CD14-positive monocyte (primary cell): Measurements from ENCODE around the gene ATP11A. TPM values are rescaled to one million over a fixed set of nuclear protein-coding genes. Genes with fewer than 3 reads are reported as not detected.

Experiments used
- DNase-seq, 3 donors: peaks; one replicate each; pipeline ENCODE4 v3.0.0-alpha.2; 2011 to 2022
- H2AFZ ChIP-seq: 2 replicates; pipeline ENCODE4 v1.6.0; 2012; ENCODE audit warnings: mild to moderate bottlenecking, low read depth, low read length, inconsistent platforms; ENCODE audit not compliant: insufficient read depth, poor library complexity, severe bottlenecking
- H3K27ac ChIP-seq, 2 donors: 1 replicate in 1 of 2; 2 replicates in 1 of 2; pipeline ENCODE4 v1.5.1; 2012 to 2013; ENCODE audit warnings: low read length in 2 of 2, control low read depth in 1 of 2, inconsistent platforms in 1 of 2, low read depth in 1 of 2, mild to moderate bottlenecking in 1 of 2
- H3K27me3 ChIP-seq, 2 donors: one replicate each; pipeline versions ENCODE4 v1.6.0 to v1.6.1; 2011 to 2013; ENCODE audit warnings: low read length in 2 of 2; ENCODE audit not compliant: control insufficient read depth in 2 of 2, insufficient read depth in 2 of 2
- H3K36me3 ChIP-seq, 2 donors: replicated peaks in 1 of 2; 1 replicate in 1 of 2; 2 replicates in 1 of 2; pipeline versions ENCODE4 v1.5.1 to v1.6.1; 2012 to 2013; ENCODE audit warnings: low read length in 2 of 2, control low read depth in 1 of 2, inconsistent platforms in 1 of 2, mild to moderate bottlenecking in 1 of 2; ENCODE audit not compliant: insufficient read depth in 2 of 2, control insufficient read depth in 1 of 2
- H3K4me1 ChIP-seq, 2 donors: 1 replicate in 1 of 2; 2 replicates in 1 of 2; pipeline versions ENCODE4 v1.5.1 to v1.6.1; 2012 to 2013; ENCODE audit warnings: low read length in 2 of 2, control low read depth in 1 of 2, inconsistent platforms in 1 of 2, mild to moderate bottlenecking in 1 of 2, moderate library complexity in 1 of 2; ENCODE audit not compliant: insufficient read depth in 2 of 2, control insufficient read depth in 1 of 2
- H3K4me2 ChIP-seq: replicated peaks from 2 replicates; pipeline ENCODE3; 2012; ENCODE audit warnings: low read length, moderate library complexity, mild to moderate bottlenecking; ENCODE audit not compliant: poor library complexity, severe bottlenecking; ENCODE audit errors: extremely low read depth
- H3K4me3 ChIP-seq, 3 experiments: fragments of 200-600 bp in 1 of 3; sonication (generic) in 1 of 3; replicated peaks in 1 of 3; 1 replicate in 2 of 3; 2 replicates in 1 of 3; pipeline ENCODE4 v1.5.1; 2011 to 2013; ENCODE audit warnings: low read length in 3 of 3, mild to moderate bottlenecking in 3 of 3, control low read depth in 2 of 3, low read depth in 2 of 3, inconsistent platforms in 1 of 3, moderate library complexity in 1 of 3
- H3K79me2 ChIP-seq: 2 replicates; pipeline ENCODE4 v1.6.0; 2012; ENCODE audit warnings: mild to moderate bottlenecking, control low read depth, inconsistent platforms, low read length, moderate library complexity; ENCODE audit not compliant: insufficient read depth
- H3K9ac ChIP-seq: 2 replicates; pipeline ENCODE4 v1.6.0; 2017; ENCODE audit warnings: low read length, mild to moderate bottlenecking; ENCODE audit not compliant: insufficient read depth, poor library complexity, severe bottlenecking
- H3K9me3 ChIP-seq, 2 donors: replicated peaks in 1 of 2; 1 replicate in 1 of 2; 2 replicates in 1 of 2; pipeline versions ENCODE4 v1.5.1 to v1.6.1; 2012 to 2013; ENCODE audit warnings: low read length in 2 of 2, control low read depth in 1 of 2; ENCODE audit not compliant: control insufficient read depth in 1 of 2, insufficient read depth in 1 of 2
- H4K20me1 ChIP-seq: 2 replicates; pipeline ENCODE4 v1.6.0; 2012; ENCODE audit warnings: mild to moderate bottlenecking, low read length, control low read depth, moderate library complexity; ENCODE audit not compliant: insufficient read depth
- H3K27ac Mint-ChIP-seq, 7 donors: one replicate each; pipeline ENCODE4 v1.8.0; 2020; ENCODE audit warnings: mild to moderate bottlenecking in 7 of 7, mixed read lengths in 7 of 7, moderate library complexity in 6 of 7, inconsistent platforms in 2 of 7
- H3K27me3 Mint-ChIP-seq, 3 donors: one replicate each; pipeline ENCODE4 v1.8.0; 2021 to 2022; ENCODE audit warnings: low read depth in 3 of 3, mild to moderate bottlenecking in 3 of 3, mixed read lengths in 3 of 3, moderate library complexity in 3 of 3, inconsistent platforms in 1 of 3
- H3K36me3 Mint-ChIP-seq, 2 donors: one replicate each; pipeline ENCODE4 v1.8.0; 2020; ENCODE audit warnings: mixed read lengths in 2 of 2, inconsistent platforms in 1 of 2, mild to moderate bottlenecking in 1 of 2
- H3K4me1 Mint-ChIP-seq: one replicate; pipeline ENCODE4 v1.8.0; 2020; ENCODE audit warnings: mild to moderate bottlenecking, mixed read lengths
- H3K4me3 Mint-ChIP-seq, 2 donors: one replicate each; pipeline ENCODE4 v1.8.0; 2020; ENCODE audit warnings: mild to moderate bottlenecking in 2 of 2, mixed read lengths in 2 of 2, moderate library complexity in 1 of 2
- H3K9me3 Mint-ChIP-seq, 7 donors: one replicate each; pipeline ENCODE4 v1.8.0; 2020 to 2022; ENCODE audit warnings: mixed read lengths in 7 of 7, mild to moderate bottlenecking in 6 of 7, moderate library complexity in 6 of 7, inconsistent platforms in 2 of 7
- CTCF ChIP-seq: fragments of 200-600 bp; IDR thresholded peaks from one replicate; pipeline ENCODE4 v1.8.0; 2022; ENCODE audit warnings: antibody characterized with exemption, mild to moderate bottlenecking
- WGBS: methylation state at CpG from one replicate; pipeline ENCODE4 v1.1.5; 2013; ENCODE audit warnings: missing lambda C conversion rate; ENCODE audit not compliant: insufficient coverage; 5-methylcytosine and 5-hydroxymethylcytosine counted together
- intact Hi-C, 2 donors: fragments of 100-400 bp; cut with micrococcal nuclease; formaldehyde crosslinking; loops; one replicate each; pipeline versions ENCODE4 v1.15.0 to v1.15.1; 2023
- polyA plus RNA-seq, 3 donors: library from polyadenylated mRNA; depleted of rRNA in 1 of 3; unstranded in 2 of 3; stranded (reverse) in 1 of 3; fragments of 300-500 nt in 2 of 3; fragments of >200 nt in 1 of 3; fragmentation: Illumina TruSeq in 2 of 3; gene quantifications; 1 replicate in 2 of 3; 2 replicates in 1 of 3; pipeline ENCODE4 v1.2.3, GENCODE V29; 2012 to 2021

ATP11A gene
- polyA plus RNA-seq, 3 donors: 7.2 to 45.4 (median 7.6) TPM

- Histone ChIP-seq H2AFZ (no peak overlapping the region), H3K27ac (no peak overlapping the region), H3K36me3 (peaks cover 83 to 99% of the 10 kb centered on the region in 2 donors), H3K27me3 (no peaks in the 10 kb centered on the region), H4K20me1 (peaks cover 46% of the 10 kb centered on the region), H3K4me1 (no peaks in the 10 kb centered on the region), H3K9ac (no peak overlapping the region), H3K9me3 (peaks cover 0 to 17% of the 10 kb centered on the region in 2 donors), H3K79me2 (no peaks in the 10 kb centered on the region), H3K4me2 (no peak overlapping the region), H3K4me3 (no peak overlapping the region)
- H3K4me3 Mint-ChIP-seq: no peak overlapping the region
- H3K4me1 Mint-ChIP-seq: no peaks in the 10 kb centered on the region
- intact Hi-C loops: no loop called here
- TF ChIP-seq CTCF: no peak
- 98% methylated on average over 26 of the region's 28 CpGs for WGBS
- no peak for DNase-seq
- peaks cover 5 to 22% (median 10%) of the 10 kb centered on the region in 7 donors for H3K9me3 Mint-ChIP-seq
- peaks cover 65 to 86% of the 10 kb centered on the region in 2 donors for H3K36me3 Mint-ChIP-seq
- peak overlapping the region in 1 of 7 donors; percentile 7 for H3K27ac Mint-ChIP-seq
- H3K27me3 Mint-ChIP-seq: peaks cover 0 to 3% (median 0%) of the 10 kb centered on the region in 3 donors
Measured at GRCh38 chr13:112843392-112844111, 153.7 kb downstream of the ATP11A start.

DNA sequence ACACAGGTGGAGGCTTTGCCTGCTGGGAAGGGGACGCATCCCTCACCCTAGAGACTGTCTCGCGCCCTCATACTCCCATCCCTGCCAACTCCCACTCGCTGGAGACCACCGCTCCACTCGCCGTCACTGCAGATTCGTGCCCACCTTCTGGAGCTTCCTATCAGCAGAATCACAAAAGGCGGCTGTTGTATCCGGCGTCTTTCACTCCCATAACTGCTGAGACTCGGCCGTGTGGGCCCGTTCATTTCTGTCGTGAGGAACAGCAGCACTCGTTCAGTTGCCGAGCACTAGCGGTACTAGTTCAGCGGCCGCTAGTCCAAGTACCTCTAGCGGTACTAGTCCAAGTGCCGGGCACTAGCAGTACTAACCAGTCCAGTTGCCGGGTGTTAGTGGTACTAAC is 154.6 kb downstream of the ATP11A start:
- peaks cover 5 to 22% (median 10%) of the 10 kb centered on the region in 7 donors for H3K9me3 Mint-ChIP-seq
- 98% methylated on average over 23 of the region's 23 CpGs for WGBS
- Histone ChIP-seq H3K4me2 (no peak overlapping the region), H3K9me3 (peaks cover 0 to 17% of the 10 kb centered on the region in 2 donors), H4K20me1 (peaks cover 54% of the 10 kb centered on the region), H3K79me2 (no peaks in the 10 kb centered on the region), H2AFZ (no peak overlapping the region), H3K4me3 (no peak overlapping the region), H3K27me3 (no peaks in the 10 kb centered on the region), H3K27ac (no peak overlapping the region), H3K9ac (no peak overlapping the region), H3K4me1 (no peaks in the 10 kb centered on the region), H3K36me3 (peaks cover 80 to 99% of the 10 kb centered on the region in 2 donors)
- H3K27ac Mint-ChIP-seq: no peak overlapping the region
- peaks cover 0 to 3% (median 0%) of the 10 kb centered on the region in 3 donors for H3K27me3 Mint-ChIP-seq
- no peak for TF ChIP-seq CTCF
- peaks cover 61 to 86% of the 10 kb centered on the region in 2 donors for H3K36me3 Mint-ChIP-seq
- DNase-seq: no peak
- no peaks in the 10 kb centered on the region for H3K4me1 Mint-ChIP-seq
- no peak overlapping the region for H3K4me3 Mint-ChIP-seq
- intact Hi-C loops: no loop called here
